ENCODE data around the gene CDC23.
"Not testable (repeated sequence)": the region's sequence is repeated elsewhere in the genome, so short reads cannot be mapped to it uniquely, and the experiment has no call there.

Gene CDC23

DNA sequence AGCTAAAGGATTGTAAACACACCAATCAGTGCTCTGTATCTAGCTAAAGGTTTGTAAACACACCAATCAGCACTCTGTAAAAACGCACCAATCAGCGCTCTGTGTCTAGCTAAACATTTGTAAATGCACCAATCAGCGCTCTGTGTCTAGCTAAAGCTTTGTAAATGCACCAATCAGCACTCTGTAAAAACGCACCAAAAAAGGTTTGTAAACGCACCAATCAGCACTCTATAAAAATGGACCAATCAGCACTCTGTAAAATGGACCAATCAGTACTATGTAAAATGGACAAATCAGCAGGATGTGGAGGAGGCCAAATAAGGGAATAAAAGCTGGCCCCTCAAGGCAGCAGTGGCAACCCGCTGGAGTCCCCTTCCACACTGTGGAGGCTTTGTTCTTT, 69.5 kb downstream of the CDC23 start:
- not testable (repeated sequence) for DNase-seq (ENCODE audit: low read depth in 1 of 2, low spot score in 1 of 2)

DNA sequence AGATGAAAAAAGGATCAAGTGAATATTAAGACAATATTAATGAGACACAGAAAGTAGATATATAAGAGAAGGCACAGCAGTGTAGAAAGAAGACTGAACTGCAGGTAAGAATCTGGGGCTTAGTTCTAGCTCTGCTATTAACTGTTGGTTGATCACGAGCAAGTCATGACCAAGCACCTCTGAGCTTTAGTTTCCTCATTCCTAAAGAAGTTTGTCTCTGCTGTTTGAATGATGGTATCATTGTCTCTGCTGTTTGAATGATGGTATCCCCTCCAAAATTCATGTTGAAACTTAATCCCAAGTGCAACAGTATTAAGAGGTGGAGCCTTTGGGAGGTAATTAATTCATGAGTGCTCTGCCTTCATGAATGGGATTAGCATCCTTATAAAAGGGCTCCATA, 71.4 kb downstream of the CDC23 start:
- no peak for DNase-seq (ENCODE audit: low read depth in 1 of 2, low spot score in 1 of 2)

DNA sequence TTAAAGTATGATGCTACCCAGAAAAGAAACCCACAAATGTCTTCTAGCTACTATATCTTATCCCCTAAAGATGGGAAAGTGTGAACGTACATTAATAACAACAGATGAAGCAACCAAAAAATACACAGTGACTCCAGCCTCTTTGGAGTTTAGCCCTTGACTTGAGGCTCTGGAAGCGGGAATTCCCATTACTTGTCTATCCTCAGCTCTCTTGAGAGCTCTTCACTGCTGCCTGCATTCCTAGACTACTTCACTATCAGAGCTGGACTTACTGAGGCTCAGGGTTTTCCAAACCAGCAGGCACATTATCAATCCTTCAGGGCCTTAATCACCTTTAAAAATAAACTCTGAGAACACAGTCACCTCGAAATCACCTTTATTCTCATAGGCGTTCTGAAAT, 72.9 kb downstream of the CDC23 start:
- DNase-seq (ENCODE audit: low read depth in 1 of 2, low spot score in 1 of 2), result no peak

DNA sequence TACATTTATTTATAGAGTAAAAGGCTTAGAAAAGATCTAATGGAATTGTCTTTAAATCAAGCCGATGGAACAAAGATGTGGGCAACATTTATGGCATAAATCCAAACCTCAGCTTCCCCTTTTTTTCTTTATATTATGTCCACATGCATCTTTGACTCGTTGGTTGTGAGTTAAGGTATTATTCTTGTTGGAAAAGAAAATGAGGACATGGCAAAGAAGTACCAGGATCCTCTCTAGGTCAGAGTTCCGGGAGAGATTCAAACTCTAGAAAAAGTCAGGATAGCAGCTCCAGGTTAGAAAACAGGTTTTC, 73.4 kb downstream of the CDC23 start:
- no peak for DNase-seq (ENCODE audit: low read depth in 1 of 2, low spot score in 1 of 2)

DNA sequence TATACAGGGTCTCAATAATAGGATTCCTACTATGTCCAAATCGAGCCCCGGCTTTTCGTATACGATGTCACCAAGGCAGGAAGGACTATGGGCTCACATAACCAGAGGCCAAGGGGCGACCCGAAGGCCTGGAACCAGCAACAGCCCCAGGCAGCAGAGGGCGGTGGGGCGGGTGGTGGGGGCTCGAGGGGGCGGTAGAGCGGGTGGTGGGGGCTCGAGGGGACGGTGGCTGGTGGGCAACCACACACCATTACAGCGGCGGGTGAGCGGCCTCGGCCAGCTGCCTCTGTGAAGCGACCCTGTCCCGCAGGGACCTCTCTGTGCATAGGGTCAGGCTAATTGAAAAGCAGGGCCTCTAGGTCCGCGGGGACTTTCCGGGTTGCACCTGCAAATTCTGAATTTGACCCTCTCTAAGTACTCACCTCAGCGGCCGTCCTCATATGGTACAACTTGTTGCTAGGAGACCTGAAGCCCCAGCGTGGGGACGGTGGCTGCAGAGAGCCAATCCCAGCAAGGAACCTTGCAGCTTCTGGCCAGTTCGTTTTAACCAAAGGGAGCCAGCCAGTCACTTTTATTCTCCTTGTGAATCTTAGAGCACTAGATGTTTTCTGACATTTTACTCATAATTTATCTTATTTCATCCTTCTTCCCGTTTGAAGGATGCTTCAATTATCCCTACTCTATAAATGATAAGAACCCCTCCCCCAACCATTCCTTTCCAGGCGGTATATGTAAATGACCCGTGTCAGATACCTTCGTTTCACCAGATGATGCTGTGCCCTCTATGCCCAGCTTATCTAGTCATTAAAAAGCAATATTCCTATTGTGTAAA, 74.0 kb downstream of the CDC23 start, which contains the start of gene NME5:
NME5 (minus strand) TSS at position 480 of the 832 bp plus-strand sequence. CDS start 648 bp downstream, outside the sequence.
- no peak for DNase-seq (ENCODE audit: low read depth in 1 of 2, low spot score in 1 of 2)

Data from activated T-helper 1 cell treated with anti-CD3 and anti-CD28 coated beads, Interleukin-2, amount 50 U/mL, for 16 hours (primary cell).